ENCODE results near the gene KPNB1. TPM values are rescaled to one million over a fixed set of nuclear protein-coding genes. Genes with fewer than 3 reads are reported as not detected.

Gene KPNB1
- total RNA-seq, 1 donor: 443 TPM

GRCh38 chr17:47684535-47685193 is 34.9 kb downstream of the KPNB1 start:
- H3K4me3 ChIP-seq (ENCODE audit: low read depth, low read length): no peak overlapping the region
- TF ChIP-seq, protein P1, sequence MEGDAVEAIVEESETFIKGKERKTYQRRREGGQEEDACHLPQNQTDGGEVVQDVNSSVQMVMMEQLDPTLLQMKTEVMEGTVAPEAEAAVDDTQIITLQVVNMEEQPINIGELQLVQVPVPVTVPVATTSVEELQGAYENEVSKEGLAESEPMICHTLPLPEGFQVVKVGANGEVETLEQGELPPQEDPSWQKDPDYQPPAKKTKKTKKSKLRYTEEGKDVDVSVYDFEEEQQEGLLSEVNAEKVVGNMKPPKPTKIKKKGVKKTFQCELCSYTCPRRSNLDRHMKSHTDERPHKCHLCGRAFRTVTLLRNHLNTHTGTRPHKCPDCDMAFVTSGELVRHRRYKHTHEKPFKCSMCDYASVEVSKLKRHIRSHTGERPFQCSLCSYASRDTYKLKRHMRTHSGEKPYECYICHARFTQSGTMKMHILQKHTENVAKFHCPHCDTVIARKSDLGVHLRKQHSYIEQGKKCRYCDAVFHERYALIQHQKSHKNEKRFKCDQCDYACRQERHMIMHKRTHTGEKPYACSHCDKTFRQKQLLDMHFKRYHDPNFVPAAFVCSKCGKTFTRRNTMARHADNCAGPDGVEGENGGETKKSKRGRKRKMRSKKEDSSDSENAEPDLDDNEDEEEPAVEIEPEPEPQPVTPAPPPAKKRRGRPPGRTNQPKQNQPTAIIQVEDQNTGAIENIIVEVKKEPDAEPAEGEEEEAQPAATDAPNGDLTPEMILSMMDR (IDR thresholded peaks at IDR 0.05; ENCODE audit: insufficient read depth, low read depth, low read length): no peak
- DNase-seq (ENCODE audit: low read depth): no peak

GRCh38 chr17:47685556-47686275 is 36.0 kb downstream of the KPNB1 start:
- no peak for DNase-seq (ENCODE audit: low read depth)
- no peak overlapping the region for H3K4me3 ChIP-seq (ENCODE audit: low read depth, low read length)
- TF ChIP-seq, protein P1 (IDR thresholded peaks at IDR 0.05; ENCODE audit: insufficient read depth, low read depth, low read length): no peak

GRCh38 chr17:47686276-47686635 is 36.5 kb downstream of the KPNB1 start:
- peak; percentile 66 for DNase-seq (ENCODE audit: low read depth)
- TF ChIP-seq, protein P1 (IDR thresholded peaks at IDR 0.05; ENCODE audit: insufficient read depth, low read depth, low read length): no peak
- no peak overlapping the region for H3K4me3 ChIP-seq (ENCODE audit: low read depth, low read length)

GRCh38 chr17:47686664-47687327 is 37.1 kb downstream of the KPNB1 start:
- H3K4me3 ChIP-seq (ENCODE audit: low read depth, low read length): no peak overlapping the region
- DNase-seq (ENCODE audit: low read depth): peak; percentile 26
- TF ChIP-seq, protein P1 (IDR thresholded peaks at IDR 0.05; ENCODE audit: insufficient read depth, low read depth, low read length): no peak

- H3K4me3 ChIP-seq (ENCODE audit: low read depth, low read length): no peak overlapping the region
- TF ChIP-seq, protein P1 (IDR thresholded peaks at IDR 0.05; ENCODE audit: insufficient read depth, low read depth, low read length): no peak
- DNase-seq (ENCODE audit: low read depth): no peak
Observed at GRCh38 chr17:47687328-47687690, 37.6 kb downstream of the KPNB1 start.

DNA sequence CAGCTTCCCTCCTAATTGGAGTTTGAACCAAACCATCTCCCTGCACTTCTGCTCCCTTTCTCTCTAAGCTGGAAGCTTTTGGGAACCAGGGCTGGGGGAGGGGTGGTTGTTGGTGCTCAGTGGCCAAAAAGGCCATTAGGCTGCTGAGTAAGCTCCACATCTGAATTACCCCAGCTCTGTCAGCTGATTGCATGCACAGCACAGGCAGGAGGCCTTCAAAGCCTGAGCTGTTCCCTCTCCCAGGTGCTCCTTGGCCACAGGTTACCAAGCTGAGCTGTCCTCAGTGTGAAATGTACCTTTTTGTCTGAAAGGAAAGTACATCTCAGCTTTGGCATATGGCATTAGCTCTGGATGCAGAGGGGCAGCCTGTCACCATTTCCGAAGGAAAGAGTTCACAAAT is 38.0 kb downstream of the KPNB1 start:
- TF ChIP-seq, protein P1 (IDR thresholded peaks at IDR 0.05; ENCODE audit: insufficient read depth, low read depth, low read length): no peak
- peak; percentile 26 for DNase-seq (ENCODE audit: low read depth)

More for the DNA sequence above, 38.0 kb downstream of the KPNB1 start:
- no peak overlapping the region for H3K4me3 ChIP-seq (ENCODE audit: low read depth, low read length)
